HG03175 (cell line): ENCODE data around the gene MBD2.
"Not testable (repeated sequence)": the region's sequence is repeated elsewhere in the genome, so short reads cannot be mapped to it uniquely, and the experiment has no call there.

Source experiments
- ATAC-seq: cut with Tn5 transposase; IDR thresholded peaks from one replicate; pipeline ENCODE4 v1.9.1; 2021; ENCODE audit warnings: mild to moderate bottlenecking, moderate library complexity; ENCODE audit not compliant: unreplicated experiment

The MBD2 gene

DNA sequence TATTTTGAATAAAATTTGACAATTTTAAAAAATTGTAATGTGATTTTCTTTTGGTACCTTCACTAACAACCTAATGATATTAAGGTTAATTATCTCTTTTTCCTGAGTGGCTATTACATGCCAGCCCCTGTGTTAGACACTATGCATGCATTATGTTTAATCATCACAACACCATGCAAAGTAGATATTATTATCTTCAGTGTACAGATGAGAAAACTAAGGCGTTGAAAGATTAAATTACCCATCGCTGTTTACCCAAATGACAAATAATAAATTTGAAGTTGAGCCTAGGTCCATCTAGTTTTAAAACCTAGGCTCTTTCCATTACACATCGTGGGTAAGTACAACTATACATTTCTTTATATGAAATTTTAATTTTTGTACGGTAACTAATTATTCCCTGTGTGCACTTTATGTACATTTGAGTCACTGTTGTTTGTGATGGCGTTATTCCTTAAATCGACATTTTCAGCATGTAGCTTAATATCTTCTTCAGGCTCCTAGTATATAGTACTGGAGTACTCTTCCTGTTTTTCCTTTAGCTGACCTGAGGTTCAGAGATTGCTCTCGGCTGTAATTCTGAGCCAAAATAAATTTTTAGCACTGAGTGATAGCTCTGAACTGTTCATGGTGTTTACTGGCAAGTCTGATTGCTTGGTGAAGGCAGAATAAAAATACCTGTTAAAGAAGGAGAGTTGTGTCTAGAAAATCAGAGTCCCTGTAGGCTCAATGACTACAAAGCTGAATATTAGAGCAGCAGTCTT, 13.9 kb upstream of the MBD2 start:
- no peak for ATAC-seq

DNA sequence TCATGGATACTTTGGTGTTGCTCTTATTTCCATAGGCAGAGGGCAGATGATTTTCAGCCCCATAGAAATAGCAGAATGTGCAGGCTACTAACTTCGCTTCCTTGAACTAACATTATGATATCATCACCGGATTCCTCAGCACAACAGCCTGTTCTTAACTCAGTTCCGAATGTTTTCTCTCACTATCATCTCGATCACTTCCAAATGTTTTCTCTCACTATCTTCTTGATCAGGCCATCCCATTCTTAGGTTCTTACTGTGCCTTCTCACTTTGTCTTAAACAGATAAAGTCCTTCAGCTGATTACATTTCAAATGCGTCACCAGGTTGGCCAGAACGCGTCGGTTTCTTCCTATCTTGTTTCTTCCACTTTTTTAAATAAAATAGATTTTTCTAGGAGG, 11.4 kb upstream of the MBD2 start:
- no peak for ATAC-seq

DNA sequence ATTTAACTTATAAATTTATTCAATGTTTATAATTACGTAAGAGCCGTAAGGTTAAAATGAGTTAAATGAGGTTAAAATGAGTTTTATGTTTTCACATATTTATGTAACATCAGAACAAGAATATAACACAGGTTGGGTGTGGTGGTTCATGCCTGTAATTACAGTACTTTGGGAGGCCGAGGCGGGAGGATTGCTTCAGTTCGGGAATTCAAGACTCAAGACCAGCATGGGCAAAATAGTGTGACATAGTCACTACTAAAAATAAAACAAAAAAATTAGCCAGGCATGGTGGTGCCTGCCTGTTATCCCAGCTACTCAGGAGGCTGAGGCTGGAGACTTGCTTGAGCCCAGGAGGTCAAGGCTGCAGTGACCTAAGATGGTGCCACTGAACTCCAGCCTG, 9.3 kb upstream of the MBD2 start:
- no peak for ATAC-seq

DNA sequence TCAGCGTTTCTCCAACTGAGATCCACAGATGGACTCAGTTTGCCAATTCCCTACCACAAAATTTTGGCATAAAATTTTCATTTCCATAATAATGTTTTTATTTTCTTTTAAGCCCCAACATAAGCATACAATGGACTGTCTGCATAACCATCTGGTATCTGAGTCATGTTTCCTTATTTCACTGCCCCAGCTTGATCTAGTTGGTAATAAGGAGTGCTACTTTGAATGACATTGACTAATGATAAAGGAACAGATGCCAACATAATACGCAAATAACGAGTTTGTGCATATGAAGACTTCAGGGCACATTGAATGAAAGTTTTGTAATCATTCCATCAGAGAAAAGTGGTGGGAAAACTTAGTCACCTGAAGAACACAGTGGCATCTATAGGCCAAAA, 8.8 kb upstream of the MBD2 start:
- no peak for ATAC-seq

DNA sequence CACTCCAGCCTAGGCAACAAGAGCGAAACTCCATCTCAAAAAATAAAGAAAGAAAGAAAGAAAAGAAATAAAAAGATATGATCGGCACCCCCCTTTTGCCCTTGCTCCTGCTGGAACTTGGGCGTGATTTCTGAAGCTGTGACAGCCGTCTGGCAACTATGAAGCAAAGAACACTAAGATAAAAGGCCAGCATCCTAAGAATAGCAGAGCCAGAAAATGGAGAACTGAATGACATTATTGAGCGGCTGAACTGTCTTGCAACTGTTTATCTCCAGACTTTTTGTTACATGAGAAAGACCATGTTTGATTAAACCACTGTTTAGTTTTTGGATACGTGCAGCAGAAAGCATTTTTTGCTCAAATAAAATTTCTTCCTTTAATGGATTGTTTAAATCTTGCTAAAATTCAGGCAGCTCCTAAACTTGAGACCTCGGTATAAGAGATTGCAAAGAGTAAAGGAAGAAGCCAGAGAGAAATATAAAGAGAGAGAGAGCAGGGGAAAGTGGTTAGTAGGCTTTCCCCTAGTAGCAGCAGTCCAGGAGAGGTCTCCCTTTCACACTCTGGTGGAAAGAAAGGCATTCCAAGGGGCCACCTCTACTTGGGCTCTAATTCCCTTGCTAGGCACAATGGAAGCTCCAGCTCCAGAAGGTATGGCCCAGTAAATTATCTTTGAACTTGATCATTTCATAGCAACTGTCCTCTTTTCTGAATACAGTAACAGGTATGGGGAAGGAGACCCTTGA, 8.2 kb upstream of the MBD2 start:
- no peak for ATAC-seq

DNA sequence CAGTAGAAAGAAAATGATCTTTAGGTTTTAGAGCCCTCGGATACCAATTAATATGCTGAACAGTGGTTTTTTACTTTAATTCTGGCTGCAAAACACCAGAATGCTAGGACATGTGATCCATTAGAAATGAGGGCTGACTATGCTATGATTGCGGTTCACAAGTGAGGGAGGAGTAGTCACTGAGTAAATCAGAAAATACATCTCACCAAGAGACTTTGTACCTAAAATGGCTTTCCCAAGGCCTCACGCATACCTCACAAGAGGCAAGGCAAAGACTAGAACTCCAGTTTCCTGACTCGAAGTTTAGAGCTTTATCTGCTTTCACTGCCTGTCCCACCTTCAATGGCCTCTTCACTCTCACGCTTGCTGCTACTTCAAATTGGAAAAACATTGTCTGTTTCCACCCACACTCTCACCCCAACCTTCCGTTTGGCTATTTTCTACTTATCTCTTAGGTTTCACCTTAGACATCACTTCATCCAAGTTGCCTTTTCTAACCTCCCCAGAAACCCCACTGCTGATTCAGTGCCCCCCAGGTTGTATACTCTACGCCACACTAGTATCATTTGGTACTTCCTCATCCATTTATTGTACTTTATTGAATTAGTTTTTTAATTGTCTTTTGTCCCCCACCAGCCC, 5.1 kb upstream of the MBD2 start:
- ATAC-seq, result no peak

DNA sequence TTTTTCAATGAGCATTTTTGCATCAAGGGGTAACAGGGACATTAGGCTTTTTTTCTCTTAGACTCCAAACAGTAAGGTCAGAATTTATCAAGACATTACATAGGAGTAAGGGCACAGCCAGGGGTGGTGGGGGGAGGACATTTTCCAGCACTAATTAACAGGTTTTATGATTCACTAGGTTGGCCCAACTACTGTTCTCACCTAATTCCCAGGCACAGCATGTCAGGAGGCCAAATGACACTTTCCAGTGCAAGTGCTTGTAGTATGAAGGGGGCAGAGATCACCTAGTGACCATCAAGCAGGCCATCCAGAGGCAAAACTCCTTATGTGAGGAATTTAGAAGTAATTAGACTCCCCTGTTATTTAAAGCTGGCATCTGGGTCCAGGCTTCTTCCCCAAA, 3.9 kb upstream of the MBD2 start:
- no peak for ATAC-seq

DNA sequence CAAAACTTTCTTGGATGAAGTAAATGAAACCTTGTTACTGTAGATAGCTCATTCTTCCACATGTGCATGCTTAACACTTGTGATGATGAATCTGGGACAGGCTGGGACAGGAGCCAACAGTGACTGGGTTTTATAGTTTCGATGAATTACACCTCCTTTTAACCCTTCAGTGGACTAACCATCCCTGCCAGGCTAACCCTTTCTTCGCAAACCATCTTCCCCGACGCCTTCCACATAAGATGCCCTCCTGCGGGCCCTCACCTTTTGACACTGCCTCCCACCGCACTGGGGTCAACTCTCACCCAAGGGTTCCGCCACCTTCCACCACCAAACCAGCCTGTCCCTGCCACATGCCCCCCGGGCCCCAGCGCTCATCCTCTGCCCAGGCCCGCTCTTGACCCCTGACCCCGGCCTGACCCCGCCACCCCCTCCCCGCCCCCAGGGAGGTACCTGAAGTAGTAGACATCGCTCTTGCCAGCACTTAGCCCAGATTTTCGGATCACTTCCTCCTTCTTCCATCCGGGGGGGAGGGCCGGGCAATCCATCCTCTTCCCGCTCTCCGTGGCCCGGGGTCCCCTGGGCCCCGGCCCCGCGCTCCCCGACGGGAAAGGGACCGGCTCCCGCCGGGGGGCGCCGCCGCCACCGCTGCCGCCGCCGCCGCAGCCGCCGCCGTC, 764 bp downstream of the MBD2 start:
- ATAC-seq, result peak; percentile 25

DNA sequence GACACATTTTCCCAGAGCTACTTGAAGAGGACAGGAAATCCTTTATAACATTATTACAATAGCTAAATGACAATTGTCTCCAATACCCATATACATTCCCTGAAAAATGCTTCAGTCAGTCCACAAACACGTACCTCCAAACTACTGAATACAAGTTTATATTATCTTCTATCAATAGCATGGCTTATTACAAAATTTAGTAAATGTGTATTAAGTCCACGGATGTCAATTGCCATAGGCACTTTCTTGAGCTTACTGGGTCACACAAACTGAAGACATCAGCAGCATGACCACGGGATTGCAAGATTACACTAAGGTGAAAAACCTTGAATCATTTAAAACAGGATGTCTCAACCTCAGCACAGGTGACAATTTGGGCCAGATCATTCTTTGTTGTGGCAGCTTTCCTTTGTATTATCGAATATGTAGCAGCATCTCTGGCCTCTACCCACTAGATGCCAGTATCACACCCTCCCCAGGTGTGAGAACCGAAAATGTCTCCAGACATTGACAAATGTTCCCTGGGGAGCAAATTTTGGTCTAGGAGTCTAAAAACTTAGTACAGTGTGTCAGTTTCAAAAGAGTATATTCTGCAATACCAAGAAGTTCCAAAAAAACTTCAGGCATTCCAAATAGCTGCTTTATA, 1.4 kb downstream of the MBD2 start:
- peak; percentile 44 for ATAC-seq

DNA sequence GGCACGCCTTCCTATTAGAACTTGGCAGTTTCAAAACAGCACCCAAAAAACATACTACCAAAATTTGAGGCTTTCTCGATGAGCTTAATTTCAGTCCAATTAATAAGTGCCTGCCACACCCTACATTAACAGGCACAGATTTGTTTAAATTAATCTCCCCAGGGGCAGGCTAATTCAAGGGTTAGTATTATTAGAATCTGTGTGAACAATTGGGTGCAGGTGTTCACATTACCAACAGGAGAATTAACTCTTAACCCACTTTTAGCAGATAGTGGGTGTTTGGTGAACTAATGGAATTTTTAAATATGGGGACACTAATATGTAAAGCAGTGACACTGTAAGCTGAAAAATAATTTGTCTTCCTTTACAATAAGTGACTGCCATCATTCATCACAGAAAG, 4.1 kb downstream of the MBD2 start:
- ATAC-seq, result no peak

DNA sequence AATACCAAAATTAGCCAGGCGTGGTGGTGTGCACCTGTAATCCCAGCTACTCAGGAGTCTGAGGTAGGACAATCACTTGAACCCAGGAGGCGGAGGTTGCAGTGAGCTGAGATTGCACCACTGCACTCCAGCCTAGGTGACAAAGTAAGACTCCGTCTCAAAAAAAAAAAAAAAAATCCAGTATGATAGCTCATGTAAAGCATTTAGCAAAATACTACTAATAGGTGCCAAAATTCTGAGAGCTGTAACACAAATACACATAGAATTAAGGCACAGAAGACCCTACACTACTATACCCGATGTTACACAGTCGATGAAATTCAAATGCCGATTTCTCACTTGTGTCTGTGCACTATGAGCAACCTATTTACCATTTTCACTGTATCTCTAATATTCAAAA, 5.7 kb downstream of the MBD2 start:
- not testable (repeated sequence) for ATAC-seq

DNA sequence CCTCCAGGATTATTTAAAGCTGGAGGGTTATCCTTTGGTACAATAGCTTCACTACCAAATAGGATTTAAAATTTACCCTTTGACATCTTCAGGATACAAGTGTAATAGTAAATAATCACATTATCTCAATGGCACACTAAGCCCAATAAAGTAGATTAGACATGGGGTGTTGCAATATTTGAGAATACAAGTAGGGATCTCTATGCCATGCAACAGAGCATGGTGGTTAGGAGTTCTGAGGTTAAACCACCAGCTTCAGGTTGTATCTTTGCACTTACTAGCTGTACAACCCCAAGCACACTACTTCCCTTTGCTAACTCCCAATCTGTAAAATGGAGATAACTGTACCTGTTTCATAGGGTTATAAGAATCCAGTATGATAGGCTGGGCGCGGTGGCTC, 6.2 kb downstream of the MBD2 start:
- no peak for ATAC-seq

DNA sequence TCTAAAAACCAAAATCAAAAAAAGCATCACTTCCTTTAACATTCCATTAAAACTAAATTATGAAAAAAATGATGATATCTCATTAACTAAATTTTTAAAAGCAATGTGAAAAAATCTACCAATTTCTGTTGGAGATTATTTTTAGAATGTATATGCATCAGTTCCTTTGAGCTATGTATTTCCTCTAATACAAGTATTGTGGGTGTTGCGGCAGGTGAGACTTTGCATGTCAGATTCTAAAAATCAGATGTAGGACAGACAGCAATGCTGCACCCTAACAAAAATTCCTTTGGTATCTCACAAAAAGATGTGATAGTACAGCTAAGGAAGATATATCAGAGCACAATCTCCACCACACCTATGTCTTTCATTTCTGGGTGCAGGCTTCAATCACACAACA, 6.8 kb downstream of the MBD2 start:
- ATAC-seq, result no peak

DNA sequence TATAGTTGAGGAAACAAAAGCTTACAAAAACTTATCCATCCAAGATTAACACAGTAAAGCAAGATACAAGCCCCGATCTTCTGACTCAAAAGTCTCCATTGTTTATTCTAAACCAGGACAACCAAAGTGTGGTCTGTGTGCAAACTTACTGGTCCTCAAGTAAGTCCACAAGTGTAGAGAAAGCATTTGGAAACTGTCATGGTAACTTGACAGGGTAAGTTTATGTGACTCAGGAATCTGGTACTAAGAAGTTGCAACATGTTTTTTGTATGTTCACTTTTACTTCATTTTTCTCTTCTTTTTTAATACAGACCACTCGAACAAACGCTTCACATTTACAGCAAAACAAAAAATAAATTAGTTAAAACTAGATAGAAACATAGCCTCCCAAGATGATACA, 9.4 kb downstream of the MBD2 start:
- no peak for ATAC-seq

DNA sequence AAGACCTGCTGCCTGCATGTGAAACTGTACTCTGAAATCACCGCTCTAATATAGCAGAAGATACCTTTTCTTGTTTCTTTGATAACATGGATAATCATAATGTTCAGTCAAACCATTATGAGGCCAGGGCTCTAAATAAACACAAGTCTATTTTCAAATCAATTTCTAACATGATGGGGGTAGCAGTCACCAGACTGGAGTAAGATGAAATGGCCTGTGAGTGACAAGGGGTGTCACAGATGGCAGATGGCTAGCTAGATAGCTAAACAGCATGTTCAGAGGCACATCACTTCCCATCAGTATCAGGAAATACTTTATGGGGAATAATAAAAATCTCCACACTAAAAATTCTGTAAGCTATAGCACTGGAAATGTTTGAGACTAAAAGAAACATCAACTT, 14.0 kb downstream of the MBD2 start:
- ATAC-seq, result peak; percentile 42

DNA sequence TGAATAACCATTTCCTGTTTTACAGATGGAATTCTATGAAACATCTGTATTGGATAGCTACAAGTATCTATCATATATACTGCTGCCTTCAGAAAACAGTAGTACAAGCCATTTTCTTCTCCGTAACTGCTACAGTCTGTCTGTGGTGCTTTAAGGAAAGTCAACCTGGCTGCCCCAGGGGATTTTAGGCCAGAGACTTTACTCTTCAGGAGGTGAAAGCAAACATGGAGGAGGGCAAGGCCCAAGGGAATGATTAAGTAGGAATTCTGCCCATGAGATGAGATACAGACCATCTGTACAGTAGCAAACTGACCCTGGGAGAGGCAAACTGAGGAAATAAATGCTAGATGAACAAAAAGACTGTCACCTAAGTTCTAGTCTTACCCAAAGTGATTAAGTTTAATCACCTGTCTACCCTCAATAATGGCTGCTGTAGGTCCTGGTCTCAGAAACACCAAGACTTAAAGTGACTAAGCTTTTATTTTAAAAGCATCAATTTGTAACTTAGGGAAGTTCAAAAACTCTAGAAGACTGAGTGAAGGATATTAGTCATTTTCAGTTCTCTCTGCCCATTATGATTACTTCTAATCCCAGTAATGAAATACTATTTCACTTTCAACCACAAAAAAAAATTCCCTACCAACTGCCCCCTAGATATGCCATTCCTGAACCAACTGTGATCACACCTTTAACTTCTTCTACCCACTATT, 14.8 kb downstream of the MBD2 start:
- ATAC-seq, result peak; percentile 82

DNA sequence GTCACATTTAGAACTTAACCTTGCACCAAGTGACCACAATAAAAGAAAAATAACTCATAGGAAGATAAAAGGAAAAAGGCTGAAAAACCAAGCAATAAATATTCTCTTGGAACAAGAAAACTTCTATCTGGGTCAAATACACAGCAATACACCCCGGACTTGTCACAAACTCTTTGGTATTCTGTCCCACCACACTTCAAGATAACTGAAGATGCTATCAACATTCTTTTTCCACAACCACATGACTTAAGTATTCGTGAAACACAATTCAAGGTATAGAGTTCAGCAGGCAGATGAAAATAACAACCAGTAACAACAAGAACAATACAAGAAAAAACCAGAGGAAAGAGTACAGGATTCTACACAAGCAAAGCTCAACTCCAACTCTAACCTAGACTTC, 18.0 kb downstream of the MBD2 start:
- no peak for ATAC-seq

DNA sequence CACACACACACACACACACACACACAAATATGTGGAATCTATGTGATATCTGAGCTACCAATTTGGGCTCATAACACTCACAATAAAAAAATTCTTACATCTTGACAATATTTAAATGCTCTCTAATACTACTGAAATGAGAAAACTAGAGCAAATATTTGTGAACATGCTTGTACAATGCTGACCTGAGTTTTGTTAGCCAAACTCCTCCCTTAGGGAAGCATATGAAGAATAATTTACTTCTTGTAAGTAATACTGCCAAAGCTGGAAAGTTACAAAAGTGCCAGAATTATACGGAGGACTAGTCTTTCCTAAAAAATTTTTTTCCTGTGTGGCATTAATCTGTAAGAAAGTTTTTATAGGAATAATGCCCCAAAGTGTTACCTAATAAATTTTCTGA, 18.5 kb downstream of the MBD2 start:
- ATAC-seq, result no peak

DNA sequence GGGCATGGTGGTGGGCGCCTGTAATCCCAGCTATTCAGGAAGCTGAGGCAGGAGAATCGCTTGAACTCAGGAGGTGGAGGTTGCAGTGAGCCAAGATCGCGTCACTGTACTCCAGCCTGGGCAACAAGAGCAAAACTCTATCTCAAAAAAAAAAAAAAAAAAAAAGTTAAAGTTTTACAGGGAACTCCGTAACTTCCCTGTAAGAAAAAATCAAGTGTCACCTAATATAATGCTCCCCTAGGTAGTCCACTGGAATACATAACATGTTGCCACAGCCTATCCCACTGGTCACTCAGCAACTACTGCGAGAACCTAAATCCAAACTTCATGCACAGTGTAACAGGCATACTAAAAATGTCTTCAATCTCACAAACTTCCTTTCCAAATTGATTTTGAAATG, 19.0 kb downstream of the MBD2 start:
- ATAC-seq, result not testable (repeated sequence)

DNA sequence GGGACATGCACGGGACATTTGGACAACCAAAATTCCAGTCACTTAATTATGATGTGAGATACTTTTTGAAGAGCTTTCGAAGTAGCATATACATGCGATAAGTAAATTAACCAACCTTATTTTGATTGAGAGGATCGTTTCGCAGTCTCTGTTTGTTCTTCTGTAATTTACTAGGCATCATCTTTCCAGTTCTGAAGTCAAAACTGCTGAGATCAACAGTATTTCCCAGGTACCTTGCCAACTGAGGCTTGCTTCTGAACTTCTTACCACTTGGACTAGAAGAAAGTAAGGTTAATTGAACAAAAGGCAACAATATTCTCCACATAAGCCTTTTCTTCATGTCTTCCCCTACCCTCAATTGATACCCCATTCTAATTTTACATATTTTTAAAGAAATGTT, 19.6 kb downstream of the MBD2 start:
- no peak for ATAC-seq
